GM12878 (cell line): ENCODE data around the gene NEUROD1. TPM values are rescaled to one million over a fixed set of nuclear protein-coding genes. Genes with fewer than 3 reads are reported as not detected.

ENCODE experiments used
- ATAC-seq: fragments of 200-7000 bp; cut with Tn5 transposase; 3 replicates; pipeline ENCODE4 v1.9.1; 2020; ENCODE audit warnings: mild to moderate bottlenecking, moderate library complexity
- BruUV-seq: library from RNA; stranded (reverse); fragments of 400-500 nt; replicated peaks from 2 replicates; lab custom pipeline; 2021; lab: Mats Ljungman, UMichigan
- CTCF ChIA-PET: fragments of 300-600 bp; sonication (Branson Sonifier 250); formaldehyde crosslinking; extraction: SDS; loops from one replicate; lab custom pipeline; 2021; ENCODE audit warnings: inconsistent platforms; lab: Yijun Ruan, JAX
- POLR2A ChIA-PET: fragments of 350-600 bp; formaldehyde crosslinking; extraction: SDS; loops from one replicate; lab custom pipeline; 2021; ENCODE audit warnings: inconsistent platforms; lab: Charles Lee
- RAD21 ChIA-PET: fragments of 300-600 bp; sonication (Branson Sonifier 250); formaldehyde crosslinking; loops from one replicate; lab custom pipeline; 2023; ENCODE audit warnings: antibody characterized with exemption; ENCODE audit not compliant: unreplicated experiment; lab: Charles Lee
- SMC1A ChIA-PET: fragments of 300-600 bp; sonication (Branson Sonifier 250); formaldehyde crosslinking; loops from one replicate; lab custom pipeline; 2023; ENCODE audit not compliant: unreplicated experiment, uncharacterized antibody; lab: Charles Lee
- DNase-seq: peaks from one replicate; pipeline ENCODE4 v3.0.0-alpha.2; 2011; ENCODE audit warnings: low read depth, low spot score
- FAIRE-seq: peaks from 3 replicates; lab custom pipeline; 2011; peaks lifted over from hg19 to GRCh38; lab: Jason Lieb, UNC
- H2AFZ ChIP-seq: 2 replicates; pipeline ENCODE4 v1.6.0; 2011; ENCODE audit warnings: low read depth, low read length, control low read depth; ENCODE audit not compliant: control insufficient read depth
- H3K27ac ChIP-seq: 2 replicates; pipeline ENCODE4 v1.5.1; 2011; ENCODE audit warnings: control low read depth; ENCODE audit not compliant: control insufficient read depth, insufficient read depth
- H3K27me3 ChIP-seq, 2 experiments: replicated peaks in 1 of 2; 2 replicates each; pipeline versions ENCODE4 v1.6.0 to v1.6.1; 2011; ENCODE audit warnings: low read length in 1 of 2; ENCODE audit not compliant: control insufficient read depth in 2 of 2, insufficient read depth in 2 of 2
- H3K36me3 ChIP-seq, 2 experiments: 2 replicates each; pipeline ENCODE4 v1.5.1; 2011; ENCODE audit warnings: low read length in 1 of 2; ENCODE audit not compliant: control insufficient read depth in 2 of 2, insufficient read depth in 2 of 2
- H3K4me1 ChIP-seq: 2 replicates; pipeline ENCODE4 v1.6.1; 2011; ENCODE audit warnings: mild to moderate bottlenecking, low read length, moderate library complexity, mixed read lengths; ENCODE audit not compliant: control insufficient read depth, insufficient read depth
- H3K4me2 ChIP-seq: 2 replicates; pipeline ENCODE4 v1.6.0; 2011; ENCODE audit warnings: control low read depth; ENCODE audit not compliant: control insufficient read depth, insufficient read depth
- H3K4me3 ChIP-seq: fragments of 200-600 bp; sonication (generic); 2 replicates; pipeline ENCODE4 v1.5.1; 2016
- H3K79me2 ChIP-seq: 2 replicates; pipeline ENCODE4 v1.6.0; 2011; ENCODE audit warnings: low read length; ENCODE audit not compliant: control insufficient read depth, insufficient read depth
- H3K9ac ChIP-seq: 2 replicates; pipeline ENCODE4 v1.8.0; 2011; ENCODE audit warnings: low read length, control low read depth, mixed read lengths; ENCODE audit not compliant: control insufficient read depth, insufficient read depth
- H3K9me3 ChIP-seq: replicated peaks from 3 replicates; pipeline ENCODE4 v1.5.1; 2011; ENCODE audit warnings: mild to moderate bottlenecking, low read length; ENCODE audit not compliant: control insufficient read depth, insufficient read depth
- H4K20me1 ChIP-seq: 2 replicates; pipeline ENCODE4 v1.6.0; 2011; ENCODE audit not compliant: control insufficient read depth, insufficient read depth
- ATF2 ChIP-seq: IDR thresholded peaks from 2 replicates; pipeline ENCODE4 v1.6.1; 2012; ENCODE audit warnings: low read length, inconsistent platforms
- CHD2 ChIP-seq: IDR thresholded peaks from 2 replicates; pipeline ENCODE4 v1.6.1; 2011; ENCODE audit warnings: low read depth, low read length, improper control_type of control experiment, borderline replicate concordance
- CREB1 ChIP-seq: IDR thresholded peaks from 2 replicates; pipeline ENCODE4 v1.6.1; 2012; ENCODE audit warnings: low read depth, mild to moderate bottlenecking, inconsistent platforms
- JUNB ChIP-seq: IDR thresholded peaks from 2 replicates; pipeline ENCODE4 v1.6.1; 2016; ENCODE audit warnings: antibody characterized with exemption, mild to moderate bottlenecking
- MTA2 ChIP-seq: fragments of 450-650 bp; IDR thresholded peaks from 2 replicates; pipeline ENCODE4 v1.6.1; 2016; ENCODE audit warnings: low read depth, mild to moderate bottlenecking, moderate library complexity
- NR2C1 ChIP-seq: fragments of 450-650 bp; IDR thresholded peaks from 2 replicates; pipeline ENCODE4 v1.6.1; 2017; ENCODE audit warnings: antibody characterized with exemption, mild to moderate bottlenecking, moderate library complexity
- POLR2AphosphoS5 ChIP-seq: IDR thresholded peaks from 2 replicates; pipeline ENCODE4 v1.6.1; 2011; ENCODE audit warnings: mild to moderate bottlenecking, low read length, inconsistent platforms
- SP1 ChIP-seq: IDR thresholded peaks from one replicate; pipeline ENCODE4 v1.6.1; 2011; ENCODE audit warnings: low read depth, low read length
- SREBF1 ChIP-seq: IDR thresholded peaks from 2 replicates; pipeline ENCODE4 v1.6.1; 2012; ENCODE audit warnings: mild to moderate bottlenecking, low read length
- TBL1XR1 ChIP-seq: IDR thresholded peaks from 2 replicates; pipeline ENCODE4 v1.6.1; 2012; ENCODE audit warnings: low read depth, low read length, improper control_type of control experiment
- USF2 ChIP-seq: IDR thresholded peaks from 2 replicates; pipeline ENCODE4 v1.6.1; 2011; ENCODE audit warnings: low read depth, low read length, improper control_type of control experiment, borderline replicate concordance
- YY1 ChIP-seq: IDR thresholded peaks from 2 replicates; pipeline ENCODE4 v1.6.1; 2011; ENCODE audit warnings: low read depth, mild to moderate bottlenecking, low read length
- ZNF274 ChIP-seq: IDR thresholded peaks from one replicate; pipeline ENCODE4 v1.8.0; 2011; ENCODE audit not compliant: insufficient read length, insufficient read depth
- in situ Hi-C: fragments of 300-500 bp; cut with MboI; formaldehyde crosslinking; loops from 9 replicates; pipeline ENCODE4 v1.14.3; 2018; ENCODE audit warnings: mixed read lengths
- intact Hi-C: fragments of 100-400 bp; cut with micrococcal nuclease; formaldehyde crosslinking; loops from one replicate; pipeline ENCODE4 v1.14.2; 2022; ENCODE audit not compliant: unreplicated experiment
- polyA plus RNA-seq, 11 experiments: library from polyadenylated mRNA; depleted of rRNA in 4 of 11; unstranded in 6 of 11; stranded (reverse) in 5 of 11; fragments of >200 nt; fragmentation: Nextera tagmentation in 4 of 11; fragmentation: Illumina TruSeq in 1 of 11; extraction: Ambion mirVana in 4 of 11; extraction: Trizol in 1 of 11; gene quantifications; 1 replicate in 1 of 11; 2 replicates in 10 of 11; pipeline versions ENCODE4 v1.2.1 to v1.2.3, GENCODE V29; 2011 to 2016; ENCODE audit warnings: inconsistent platforms in 2 of 11, missing spikeins in 2 of 11, low read depth in 1 of 11
- total RNA-seq, 4 experiments: library from RNA; depleted of rRNA in 3 of 4; stranded (reverse); fragments of >200 nt in 3 of 4; fragmentation: Illumina TruSeq in 1 of 4; extraction: Trizol in 1 of 4; gene quantifications; 2 replicates each; pipeline versions ENCODE4 v1.2.1 to v1.2.3, GENCODE V29; 2013 to 2021

The NEUROD1 gene
- total and polyA plus RNA-seq, 10 of the 15 experiments (the other 5 are each of a cell fraction or from before 2014, with no cell fraction given): not detected

GRCh38 chr2:181674461-181674860 is 5.9 kb downstream of the NEUROD1 start:
- ChIA-PET POLR2A (interaction anchor here (0.7 kb wide), 1 partner anchor 207 kb away, joined by 3 read pairs; no protein-coding TSS in a partner anchor), SMC1A (interaction anchor here (0.6 to 2.2 kb wide), 3 partner anchors 12 to 101 kb away, joined by 4 to 6 read pairs (median 6); no protein-coding TSS in a partner anchor), CTCF (interaction anchor here (1.7 kb wide), 1 partner anchor 41 kb away, joined by 7 read pairs; no protein-coding TSS in a partner anchor), RAD21 (no interaction called here)
- in situ Hi-C loops: no loop called here
- H3K9ac ChIP-seq: no peak overlapping the region
- H4K20me1 ChIP-seq: no peaks in the 10 kb centered on the region
- peaks cover 2% of the 10 kb centered on the region; the same call in 2 of the 3 replicates for H3K9me3 ChIP-seq
- ATAC-seq: no peak
- H3K4me1 ChIP-seq: peaks cover 9% of the 10 kb centered on the region
- H3K27me3 ChIP-seq: peaks cover 0 to 11% of the 10 kb centered on the region in 2 experiments; a peak in 2 of 4 replicates
- no peaks in the 10 kb centered on the region for H3K36me3 ChIP-seq
- no peak overlapping the region for H3K27ac ChIP-seq
- H3K4me3 ChIP-seq: no peak overlapping the region
- H2AFZ ChIP-seq: no peak overlapping the region
- H3K79me2 ChIP-seq: no peaks in the 10 kb centered on the region
- no TSS peak for BruUV-seq
- intact Hi-C loops: no loop called here
- no peak overlapping the region for H3K4me2 ChIP-seq
- no peak for TF ChIP-seq ZNF274
- TF ChIP-seq JUNB: no peak
- no peak for TF ChIP-seq CREB1
- no peak for TF ChIP-seq ATF2
- TF ChIP-seq POLR2AphosphoS5: no peak
- TF ChIP-seq NR2C1: no peak
- TF ChIP-seq SREBF1: no peak
- no peak for TF ChIP-seq MTA2
- TF ChIP-seq SP1: no peak
- TF ChIP-seq YY1: no peak
- TF ChIP-seq TBL1XR1: no peak
- no peak for TF ChIP-seq USF2
- TF ChIP-seq CHD2: no peak
- no peak for FAIRE-seq
- no peak for DNase-seq
